ENCODE results near the gene ULK1. TPM values are rescaled to one million over a fixed set of nuclear protein-coding genes. Genes with fewer than 3 reads are reported as not detected.

ULK1 gene
- total RNA-seq, 1 donor from 2014 or later = 14.7 TPM

DNA sequence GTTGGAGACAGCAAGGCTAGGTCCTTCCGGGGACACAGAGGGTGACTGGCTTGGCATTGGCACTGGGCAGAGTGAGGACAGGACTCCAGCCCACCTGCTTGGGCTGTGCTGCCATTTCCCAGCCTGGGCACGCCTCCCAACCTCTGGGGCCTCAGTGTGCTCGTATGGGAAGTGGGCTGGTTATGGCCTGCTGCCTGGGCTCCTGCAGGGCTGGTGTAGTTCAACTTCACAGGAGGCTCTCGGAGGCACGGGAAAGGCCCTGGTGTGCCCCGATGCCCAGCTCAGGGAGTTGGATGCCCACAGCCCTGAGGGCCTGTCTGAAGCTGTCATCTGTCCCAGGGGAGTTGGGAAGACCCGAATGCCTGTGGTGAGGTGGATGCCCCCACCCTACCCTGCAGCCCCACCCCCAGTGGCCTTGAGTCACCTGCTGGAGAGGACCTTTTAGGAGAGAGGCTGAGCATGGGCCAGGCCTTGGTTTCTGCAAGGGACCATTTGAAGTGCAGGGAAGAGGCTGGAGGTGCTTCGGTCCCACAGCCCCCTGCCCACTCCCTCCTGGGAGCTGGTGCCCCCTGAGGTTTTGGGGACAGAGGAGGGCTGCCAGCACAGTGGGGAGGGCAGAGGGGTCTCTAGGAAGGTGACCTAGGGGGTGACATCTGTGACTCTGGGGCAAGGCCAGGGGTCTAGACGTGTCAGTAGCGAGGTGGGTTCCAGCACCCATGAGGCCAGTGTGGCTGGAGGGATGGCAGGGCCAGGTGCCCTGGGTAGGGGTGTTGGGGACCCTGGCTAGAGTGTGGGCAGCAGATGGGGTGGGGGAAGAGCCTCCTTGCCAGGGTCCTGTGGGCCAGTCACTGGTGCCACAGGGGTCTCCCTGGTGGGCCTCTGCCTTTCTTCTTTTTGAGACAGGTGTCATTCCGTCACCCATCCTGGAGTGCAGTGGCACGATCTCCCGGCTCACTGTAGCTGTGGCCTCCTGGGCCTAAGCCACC, 9.1 kb downstream of the ULK1 start:
- H3K36me3 ChIP-seq (ENCODE audit: control insufficient read depth, insufficient read depth, low read length) = peaks cover 1% of the 10 kb centered on the region
- no peak for DNase-seq (ENCODE audit: low read depth)
- no peak overlapping the region for H3K4me3 ChIP-seq (ENCODE audit: low read depth, low read length)
- H3K27me3 ChIP-seq (ENCODE audit: control insufficient read depth, insufficient read depth, low read length) = no peaks in the 10 kb centered on the region
- TF ChIP-seq, protein P1, sequence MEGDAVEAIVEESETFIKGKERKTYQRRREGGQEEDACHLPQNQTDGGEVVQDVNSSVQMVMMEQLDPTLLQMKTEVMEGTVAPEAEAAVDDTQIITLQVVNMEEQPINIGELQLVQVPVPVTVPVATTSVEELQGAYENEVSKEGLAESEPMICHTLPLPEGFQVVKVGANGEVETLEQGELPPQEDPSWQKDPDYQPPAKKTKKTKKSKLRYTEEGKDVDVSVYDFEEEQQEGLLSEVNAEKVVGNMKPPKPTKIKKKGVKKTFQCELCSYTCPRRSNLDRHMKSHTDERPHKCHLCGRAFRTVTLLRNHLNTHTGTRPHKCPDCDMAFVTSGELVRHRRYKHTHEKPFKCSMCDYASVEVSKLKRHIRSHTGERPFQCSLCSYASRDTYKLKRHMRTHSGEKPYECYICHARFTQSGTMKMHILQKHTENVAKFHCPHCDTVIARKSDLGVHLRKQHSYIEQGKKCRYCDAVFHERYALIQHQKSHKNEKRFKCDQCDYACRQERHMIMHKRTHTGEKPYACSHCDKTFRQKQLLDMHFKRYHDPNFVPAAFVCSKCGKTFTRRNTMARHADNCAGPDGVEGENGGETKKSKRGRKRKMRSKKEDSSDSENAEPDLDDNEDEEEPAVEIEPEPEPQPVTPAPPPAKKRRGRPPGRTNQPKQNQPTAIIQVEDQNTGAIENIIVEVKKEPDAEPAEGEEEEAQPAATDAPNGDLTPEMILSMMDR (IDR thresholded peaks at IDR 0.05; ENCODE audit: insufficient read depth, low read length, poor library complexity, severe bottlenecking) = no peak

DNA sequence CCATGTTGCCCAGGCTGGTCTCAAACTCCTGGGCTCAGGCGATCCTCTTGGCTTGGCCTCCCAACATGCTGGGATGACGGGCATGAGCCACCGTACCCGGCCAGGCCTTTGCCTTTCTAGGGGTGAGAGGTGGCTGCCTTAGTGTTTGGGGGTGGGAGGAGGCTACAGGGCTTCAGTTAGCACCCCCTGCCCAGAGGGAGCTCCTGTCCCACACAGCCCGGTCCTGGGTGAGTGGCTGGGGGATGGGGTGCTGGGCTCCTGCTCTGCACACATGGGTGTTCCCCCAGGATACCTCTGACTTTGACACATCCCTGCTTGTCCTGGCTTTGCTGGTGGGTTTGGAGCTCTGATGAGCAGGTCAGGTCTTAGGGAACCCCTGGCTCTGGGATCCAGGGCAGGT, 9.9 kb downstream of the ULK1 start:
- DNase-seq (ENCODE audit: low read depth) = no peak
- Histone ChIP-seq H3K4me3 (ENCODE audit: low read depth, low read length) (no peak overlapping the region), H3K27me3 (ENCODE audit: control insufficient read depth, insufficient read depth, low read length) (no peaks in the 10 kb centered on the region), H3K36me3 (ENCODE audit: control insufficient read depth, insufficient read depth, low read length) (peaks cover 1% of the 10 kb centered on the region)
- TF ChIP-seq, protein P1 (IDR thresholded peaks at IDR 0.05; ENCODE audit: insufficient read depth, low read length, poor library complexity, severe bottlenecking) = no peak

DNA sequence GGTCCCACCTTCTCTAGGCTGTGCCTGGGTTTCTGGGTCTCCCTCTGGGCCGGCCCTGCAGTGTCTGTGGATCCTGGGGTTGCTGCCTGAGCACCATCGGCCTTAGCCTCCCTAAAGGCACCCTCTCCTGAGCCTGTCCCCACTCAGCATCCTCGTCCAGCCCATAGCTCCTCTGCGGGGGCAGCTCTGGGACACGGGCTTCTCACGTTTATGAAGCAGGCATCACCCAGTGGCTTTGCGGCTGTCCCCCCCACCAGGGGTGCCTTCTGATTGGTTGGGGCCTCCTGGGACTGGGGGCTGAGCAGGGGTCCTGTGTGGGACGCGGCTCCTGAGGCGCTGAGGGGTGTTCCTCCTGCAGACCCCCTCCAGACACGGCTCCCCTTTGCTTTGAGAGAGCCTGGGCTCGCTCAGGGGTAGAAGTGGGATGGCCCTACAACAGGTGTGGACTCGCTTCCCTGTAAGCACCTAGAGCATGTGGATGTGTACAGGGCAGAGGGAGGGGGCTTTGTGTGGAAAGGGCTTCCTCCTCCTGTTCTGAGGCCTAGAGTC, 10.7 kb downstream of the ULK1 start:
- Histone ChIP-seq H3K36me3 (ENCODE audit: control insufficient read depth, insufficient read depth, low read length) (peaks cover 1% of the 10 kb centered on the region), H3K4me3 (ENCODE audit: low read depth, low read length) (no peak overlapping the region), H3K27me3 (ENCODE audit: control insufficient read depth, insufficient read depth, low read length) (no peaks in the 10 kb centered on the region)
- no peak for DNase-seq (ENCODE audit: low read depth)
- TF ChIP-seq, protein P1 (IDR thresholded peaks at IDR 0.05; ENCODE audit: insufficient read depth, low read length, poor library complexity, severe bottlenecking) = no peak

DNA sequence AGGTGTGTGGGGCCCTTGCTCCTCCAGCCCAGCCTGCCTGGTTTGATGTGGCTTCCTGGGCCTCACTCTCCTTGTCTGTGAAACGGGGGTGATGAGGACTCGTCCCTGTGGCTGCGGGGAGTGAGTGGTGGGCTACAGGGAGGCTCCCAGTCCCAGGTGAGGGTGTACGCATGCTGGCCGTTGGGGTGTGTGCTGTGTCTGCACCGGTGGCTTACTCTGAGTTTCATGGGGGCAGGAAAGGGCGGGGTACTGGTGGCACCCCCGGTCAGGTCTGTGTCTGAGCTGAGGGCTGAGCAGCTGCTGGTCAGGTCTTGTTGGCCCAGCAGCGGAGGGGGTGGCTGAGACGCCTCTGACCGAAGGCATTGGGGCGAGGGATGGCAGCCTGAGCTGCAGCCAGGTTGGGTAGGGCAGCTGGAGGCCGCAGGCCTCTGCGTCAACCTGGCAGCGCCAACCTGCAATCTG, 11.2 kb downstream of the ULK1 start:
- no peak for DNase-seq (ENCODE audit: low read depth)
- no peaks in the 10 kb centered on the region for H3K27me3 ChIP-seq (ENCODE audit: control insufficient read depth, insufficient read depth, low read length)
- TF ChIP-seq, protein P1 (IDR thresholded peaks at IDR 0.05; ENCODE audit: insufficient read depth, low read length, poor library complexity, severe bottlenecking) = no peak
- no peak overlapping the region for H3K4me3 ChIP-seq (ENCODE audit: low read depth, low read length)
- H3K36me3 ChIP-seq (ENCODE audit: control insufficient read depth, insufficient read depth, low read length) = peaks cover 1% of the 10 kb centered on the region

DNA sequence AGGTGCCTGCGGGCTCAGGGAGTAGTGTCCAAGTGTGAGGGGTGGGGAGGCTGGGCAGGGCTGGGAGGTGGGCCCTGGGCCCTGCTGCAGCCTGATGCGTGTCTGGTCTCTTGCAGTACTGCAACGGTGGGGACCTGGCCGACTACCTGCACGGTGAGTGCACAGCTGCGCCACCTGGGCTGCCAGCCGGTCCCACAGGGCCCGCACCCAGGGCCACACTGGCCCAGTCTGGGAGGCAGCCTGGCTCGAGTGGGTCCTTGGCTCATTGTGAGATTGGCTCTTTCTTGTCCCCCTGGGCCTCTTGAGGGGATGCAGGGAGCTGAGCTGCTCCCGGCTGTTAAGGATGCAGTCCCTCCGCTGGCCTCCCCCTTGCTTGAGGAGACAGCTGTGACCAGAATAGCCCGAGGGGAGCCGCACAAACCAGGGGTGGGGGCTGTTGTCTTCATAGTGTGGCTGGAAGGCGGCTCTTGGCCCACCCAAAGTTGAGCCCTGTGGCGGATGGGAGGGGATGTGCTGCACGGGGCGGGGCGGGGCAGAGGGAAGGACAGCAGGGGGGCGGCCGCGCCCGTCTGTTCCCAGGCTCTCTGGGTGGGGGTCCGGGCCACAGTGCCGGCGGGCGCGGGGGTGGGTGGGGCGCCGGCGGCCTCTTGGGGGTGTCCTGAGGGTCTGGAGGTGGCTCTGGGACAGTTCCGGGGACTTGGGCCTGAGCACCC, 13.1 kb downstream of the ULK1 start:
- DNase-seq (ENCODE audit: low read depth) = no peak
- TF ChIP-seq, protein P1 (IDR thresholded peaks at IDR 0.05; ENCODE audit: insufficient read depth, low read length, poor library complexity, severe bottlenecking) = no peak
- Histone ChIP-seq H3K27me3 (ENCODE audit: control insufficient read depth, insufficient read depth, low read length) (no peaks in the 10 kb centered on the region), H3K36me3 (ENCODE audit: control insufficient read depth, insufficient read depth, low read length) (peaks cover 3% of the 10 kb centered on the region), H3K4me3 (ENCODE audit: low read depth, low read length) (no peak overlapping the region)

Measured in kidney epithelial cell (primary cell).